Ishikawa (cell line): ENCODE data around the gene CHMP1B.

Experiments
- CEBPB ChIP-seq: IDR thresholded peaks from 2 replicates; pipeline ENCODE4 v1.6.1; 2012
- CREB1 ChIP-seq: IDR thresholded peaks from 2 replicates; pipeline ENCODE4 v1.6.1; 2012; ENCODE audit warnings: low read depth
- EP300 ChIP-seq: IDR thresholded peaks from 2 replicates; pipeline ENCODE4 v1.6.1; 2012; ENCODE audit warnings: borderline replicate concordance
- FOXM1 ChIP-seq: IDR thresholded peaks from 2 replicates; pipeline ENCODE4 v1.6.1; 2012; ENCODE audit warnings: low read depth, borderline replicate concordance
- REST ChIP-seq: IDR thresholded peaks from 2 replicates; pipeline ENCODE4 v1.6.1; 2012; ENCODE audit warnings: low read depth, mild to moderate bottlenecking
- TAF1 ChIP-seq: IDR thresholded peaks from 2 replicates; pipeline ENCODE4 v1.6.1; 2012; ENCODE audit warnings: low read depth, mild to moderate bottlenecking
- YY1 ChIP-seq: IDR thresholded peaks from 2 replicates; pipeline ENCODE4 v1.6.1; 2012; ENCODE audit warnings: low read depth
- ZBTB7A ChIP-seq: IDR thresholded peaks from 2 replicates; pipeline ENCODE4 v1.6.1; 2012; ENCODE audit warnings: low read depth
- TF ChIP-seq, protein P1 (sequence below): IDR thresholded peaks from 2 replicates; pipeline ENCODE4 v1.6.1; 2012

- TF ChIP-seq CEBPB (no peak), TAF1 (no peak), YY1 (no peak), EP300 (no peak), CREB1 (no peak), FOXM1 (no peak), ZBTB7A (no peak), REST (no peak)
- TF ChIP-seq, protein P1, sequence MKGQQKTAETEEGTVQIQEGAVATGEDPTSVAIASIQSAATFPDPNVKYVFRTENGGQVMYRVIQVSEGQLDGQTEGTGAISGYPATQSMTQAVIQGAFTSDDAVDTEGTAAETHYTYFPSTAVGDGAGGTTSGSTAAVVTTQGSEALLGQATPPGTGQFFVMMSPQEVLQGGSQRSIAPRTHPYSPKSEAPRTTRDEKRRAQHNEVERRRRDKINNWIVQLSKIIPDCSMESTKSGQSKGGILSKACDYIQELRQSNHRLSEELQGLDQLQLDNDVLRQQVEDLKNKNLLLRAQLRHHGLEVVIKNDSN: no peak
Observed at GRCh38 chr18:11897781-11898180, 46.6 kb downstream of the CHMP1B start.
